GM12878 (cell line): ENCODE data around the gene DIS3L2. TPM values are rescaled to one million over a fixed set of nuclear protein-coding genes. Genes with fewer than 3 reads are reported as not detected.
A peak's percentile ranks its signal among the peaks of the same experiment; 100 is the strongest.

ENCODE experiments used
- ATAC-seq: fragments of 200-7000 bp; cut with Tn5 transposase; 3 replicates; pipeline ENCODE4 v1.9.1; 2020; ENCODE audit warnings: mild to moderate bottlenecking, moderate library complexity
- BruUV-seq: library from RNA; stranded (reverse); fragments of 400-500 nt; replicated peaks from 2 replicates; lab custom pipeline; 2021; lab: Mats Ljungman, UMichigan
- CTCF ChIA-PET: fragments of 300-600 bp; sonication (Branson Sonifier 250); formaldehyde crosslinking; extraction: SDS; loops from one replicate; lab custom pipeline; 2021; ENCODE audit warnings: inconsistent platforms; lab: Yijun Ruan, JAX
- POLR2A ChIA-PET: fragments of 350-600 bp; formaldehyde crosslinking; extraction: SDS; loops from one replicate; lab custom pipeline; 2021; ENCODE audit warnings: inconsistent platforms; lab: Charles Lee
- RAD21 ChIA-PET: fragments of 300-600 bp; sonication (Branson Sonifier 250); formaldehyde crosslinking; loops from one replicate; lab custom pipeline; 2023; ENCODE audit warnings: antibody characterized with exemption; ENCODE audit not compliant: unreplicated experiment; lab: Charles Lee
- SMC1A ChIA-PET: fragments of 300-600 bp; sonication (Branson Sonifier 250); formaldehyde crosslinking; loops from one replicate; lab custom pipeline; 2023; ENCODE audit not compliant: unreplicated experiment, uncharacterized antibody; lab: Charles Lee
- DNase-seq: peaks from one replicate; pipeline ENCODE4 v3.0.0-alpha.2; 2011; ENCODE audit warnings: low read depth, low spot score
- FAIRE-seq: peaks from 3 replicates; lab custom pipeline; 2011; peaks lifted over from hg19 to GRCh38; lab: Jason Lieb, UNC
- H2AFZ ChIP-seq: 2 replicates; pipeline ENCODE4 v1.6.0; 2011; ENCODE audit warnings: low read depth, low read length, control low read depth; ENCODE audit not compliant: control insufficient read depth
- H3K27ac ChIP-seq: 2 replicates; pipeline ENCODE4 v1.5.1; 2011; ENCODE audit warnings: control low read depth; ENCODE audit not compliant: control insufficient read depth, insufficient read depth
- H3K27me3 ChIP-seq, 2 experiments: replicated peaks in 1 of 2; 2 replicates each; pipeline versions ENCODE4 v1.6.0 to v1.6.1; 2011; ENCODE audit warnings: low read length in 1 of 2; ENCODE audit not compliant: control insufficient read depth in 2 of 2, insufficient read depth in 2 of 2
- H3K36me3 ChIP-seq, 2 experiments: 2 replicates each; pipeline ENCODE4 v1.5.1; 2011; ENCODE audit warnings: low read length in 1 of 2; ENCODE audit not compliant: control insufficient read depth in 2 of 2, insufficient read depth in 2 of 2
- H3K4me1 ChIP-seq: 2 replicates; pipeline ENCODE4 v1.6.1; 2011; ENCODE audit warnings: mild to moderate bottlenecking, low read length, moderate library complexity, mixed read lengths; ENCODE audit not compliant: control insufficient read depth, insufficient read depth
- H3K4me2 ChIP-seq: 2 replicates; pipeline ENCODE4 v1.6.0; 2011; ENCODE audit warnings: control low read depth; ENCODE audit not compliant: control insufficient read depth, insufficient read depth
- H3K4me3 ChIP-seq: fragments of 200-600 bp; sonication (generic); 2 replicates; pipeline ENCODE4 v1.5.1; 2016
- H3K79me2 ChIP-seq: 2 replicates; pipeline ENCODE4 v1.6.0; 2011; ENCODE audit warnings: low read length; ENCODE audit not compliant: control insufficient read depth, insufficient read depth
- H3K9ac ChIP-seq: 2 replicates; pipeline ENCODE4 v1.8.0; 2011; ENCODE audit warnings: low read length, control low read depth, mixed read lengths; ENCODE audit not compliant: control insufficient read depth, insufficient read depth
- H3K9me3 ChIP-seq: replicated peaks from 3 replicates; pipeline ENCODE4 v1.5.1; 2011; ENCODE audit warnings: mild to moderate bottlenecking, low read length; ENCODE audit not compliant: control insufficient read depth, insufficient read depth
- H4K20me1 ChIP-seq: 2 replicates; pipeline ENCODE4 v1.6.0; 2011; ENCODE audit not compliant: control insufficient read depth, insufficient read depth
- BACH1 ChIP-seq: fragments of 450-650 bp; IDR thresholded peaks from 2 replicates; pipeline ENCODE4 v1.6.1; 2017; ENCODE audit warnings: mild to moderate bottlenecking, borderline replicate concordance
- CBX5 ChIP-seq: sonication (generic); IDR thresholded peaks from 2 replicates; pipeline ENCODE4 v1.6.1; 2016; ENCODE audit warnings: low read depth, moderate library complexity, mild to moderate bottlenecking, inconsistent platforms
- ELK1 ChIP-seq: IDR thresholded peaks from 2 replicates; pipeline ENCODE4 v1.6.1; 2012; ENCODE audit warnings: low read depth, low read length, improper control_type of control experiment
- FOS ChIP-seq: IDR thresholded peaks from 3 replicates; pipeline ENCODE4 v1.6.1; 2011; ENCODE audit warnings: borderline replicate concordance; ENCODE audit not compliant: insufficient read length; ENCODE audit errors: extremely low read depth
- HDAC6 ChIP-seq: fragments of 200-600 bp; sonication (generic); IDR thresholded peaks from one replicate; pipeline ENCODE4 v1.8.0; 2017; ENCODE audit warnings: antibody characterized with exemption; ENCODE audit not compliant: unreplicated experiment
- NFYB ChIP-seq: IDR thresholded peaks from 2 replicates; pipeline ENCODE4 v1.6.1; 2011; ENCODE audit warnings: low read depth, mild to moderate bottlenecking, low read length, improper control_type of control experiment, moderate library complexity; ENCODE audit not compliant: insufficient read depth
- SREBF1 ChIP-seq: IDR thresholded peaks from 2 replicates; pipeline ENCODE4 v1.6.1; 2012; ENCODE audit warnings: mild to moderate bottlenecking, low read length
- TARDBP ChIP-seq: IDR thresholded peaks from 2 replicates; pipeline ENCODE4 v1.6.1; 2016; ENCODE audit warnings: borderline replicate concordance
- ZNF217 ChIP-seq: fragments of 450-650 bp; IDR thresholded peaks from 2 replicates; pipeline ENCODE4 v1.6.1; 2017; ENCODE audit warnings: antibody characterized with exemption, mild to moderate bottlenecking
- ZNF687 ChIP-seq: fragments of 450-650 bp; IDR thresholded peaks from 2 replicates; pipeline ENCODE4 v1.6.1; 2017; ENCODE audit warnings: mild to moderate bottlenecking, moderate library complexity
- WGBS: methylation state at CpG from one replicate; pipeline ENCODE4 v1.1.6; 2016; ENCODE audit warnings: low lambda C conversion rate; ENCODE audit not compliant: insufficient replicate concordance, insufficient coverage; ENCODE audit errors: missing lambda C conversion rate; 5-methylcytosine and 5-hydroxymethylcytosine counted together
- in situ Hi-C: fragments of 300-500 bp; cut with MboI; formaldehyde crosslinking; loops from 9 replicates; pipeline ENCODE4 v1.14.3; 2018; ENCODE audit warnings: mixed read lengths
- intact Hi-C: fragments of 100-400 bp; cut with micrococcal nuclease; formaldehyde crosslinking; loops from one replicate; pipeline ENCODE4 v1.14.2; 2022; ENCODE audit not compliant: unreplicated experiment
- polyA plus RNA-seq, 11 experiments: library from polyadenylated mRNA; depleted of rRNA in 4 of 11; unstranded in 6 of 11; stranded (reverse) in 5 of 11; fragments of >200 nt; fragmentation: Nextera tagmentation in 4 of 11; fragmentation: Illumina TruSeq in 1 of 11; extraction: Ambion mirVana in 4 of 11; extraction: Trizol in 1 of 11; gene quantifications; 1 replicate in 1 of 11; 2 replicates in 10 of 11; pipeline versions ENCODE4 v1.2.1 to v1.2.3, GENCODE V29; 2011 to 2016; ENCODE audit warnings: inconsistent platforms in 2 of 11, missing spikeins in 2 of 11, low read depth in 1 of 11
- total RNA-seq, 4 experiments: library from RNA; depleted of rRNA in 3 of 4; stranded (reverse); fragments of >200 nt in 3 of 4; fragmentation: Illumina TruSeq in 1 of 4; extraction: Trizol in 1 of 4; gene quantifications; 2 replicates each; pipeline versions ENCODE4 v1.2.1 to v1.2.3, GENCODE V29; 2013 to 2021

The DIS3L2 gene
- total and polyA plus RNA-seq, 10 of the 15 experiments (the other 5 are each of a cell fraction or from before 2014, with no cell fraction given): 3.5 to 27.1 (median 16.0) TPM

GRCh38 chr2:231977430-231977829, 15.9 kb downstream of the DIS3L2 start:
- in situ Hi-C loops (no loop called here), intact Hi-C loops (no loop called here)
- ChIA-PET CTCF (no interaction called here), RAD21 (no interaction called here), SMC1A (no interaction called here), POLR2A (no interaction called here)
- H3K4me2 ChIP-seq: no peak overlapping the region
- no peak overlapping the region for H3K4me3 ChIP-seq
- H3K9ac ChIP-seq: no peak overlapping the region
- 94% methylated on average over 2 of the region's 2 CpGs for WGBS
- peaks cover 0 to 3% of the 10 kb centered on the region in 2 experiments; a peak in 1 of 4 replicates for H3K36me3 ChIP-seq
- ATAC-seq (no peak), FAIRE-seq (peak; percentile 56), DNase-seq (no peak)
- no peaks in the 10 kb centered on the region for H3K79me2 ChIP-seq
- no peak for TF ChIP-seq BACH1
- no peak for TF ChIP-seq NFYB
- TF ChIP-seq HDAC6: no peak
- no peak for TF ChIP-seq FOS
- TF ChIP-seq CBX5: no peak
- H3K27me3 ChIP-seq: no peaks in the 10 kb centered on the region
- H4K20me1 ChIP-seq: no peaks in the 10 kb centered on the region
- H3K4me1 ChIP-seq: no peaks in the 10 kb centered on the region
- no TSS peak for BruUV-seq
- H3K9me3 ChIP-seq: no peaks in the 10 kb centered on the region; the same call in 2 of the 3 replicates
- no peak overlapping the region for H2AFZ ChIP-seq
- H3K27ac ChIP-seq: no peak overlapping the region

GRCh38 chr2:231984992-231985391, 23.5 kb downstream of the DIS3L2 start:
- in situ Hi-C loops (no loop called here), intact Hi-C loops (no loop called here)
- no peak for DNase-seq
- no peak for FAIRE-seq
- no peaks in the 10 kb centered on the region for H3K27me3 ChIP-seq
- ATAC-seq: no peak
- POLR2A ChIA-PET: interaction anchor here (0.7 kb wide), 1 partner anchor 9 kb away, joined by 3 read pairs; no protein-coding TSS in a partner anchor
- WGBS: 0% methylated on average over 1 of the region's 1 CpG
- H3K9me3 ChIP-seq: no peaks in the 10 kb centered on the region
- no peak overlapping the region for H3K4me2 ChIP-seq
- H3K36me3 ChIP-seq: no peaks in the 10 kb centered on the region
- no peak overlapping the region for H3K27ac ChIP-seq
- RAD21 ChIA-PET: no interaction called here
- CTCF ChIA-PET: no interaction called here
- no peak overlapping the region for H3K4me3 ChIP-seq
- no peaks in the 10 kb centered on the region; the same call in 1 of the 2 replicates for H3K4me1 ChIP-seq
- H3K9ac ChIP-seq: no peak overlapping the region
- SMC1A ChIA-PET: interaction anchor here (1.0 kb wide), 1 partner anchor 29 kb away, joined by 3 read pairs; no protein-coding TSS in a partner anchor
- no TSS peak for BruUV-seq
- H3K79me2 ChIP-seq: peaks cover 2% of the 10 kb centered on the region
- no peak overlapping the region for H2AFZ ChIP-seq
- no peaks in the 10 kb centered on the region for H4K20me1 ChIP-seq
- TF ChIP-seq SREBF1 (no peak), TARDBP (no peak), ZNF687 (no peak), ELK1 (no peak), ZNF217 (no peak)
